Measurements from ENCODE around the gene PDLIM1. TPM values are rescaled to one million over a fixed set of nuclear protein-coding genes. Genes with fewer than 3 reads are reported as not detected.

PDLIM1 gene
- total RNA-seq, 1 donor from 2014 or later, result 73.8 TPM

DNA sequence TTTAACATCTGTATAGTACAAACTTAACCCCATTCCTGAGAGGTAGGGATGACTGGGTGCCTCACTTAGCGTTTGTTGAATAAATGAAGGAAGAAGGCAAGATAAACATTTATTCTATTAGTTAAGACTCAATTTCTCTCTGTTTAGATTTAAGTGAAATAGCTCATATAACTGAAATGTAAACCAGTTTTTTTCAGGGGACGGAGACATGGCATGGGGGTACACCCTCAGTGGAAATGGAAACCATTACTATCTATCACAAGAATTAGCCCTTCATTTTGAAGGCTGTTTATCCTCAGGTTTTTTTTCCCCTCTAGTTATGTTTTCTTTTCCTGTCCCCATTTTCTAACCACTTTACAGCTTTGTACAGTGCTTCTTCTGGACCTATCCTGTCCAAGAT lies 35.6 kb upstream of the PDLIM1 start:
- H3K9me3 Mint-ChIP-seq (ENCODE audit: unreplicated experiment), result no peaks in the 10 kb centered on the region
- no peak overlapping the region for H3K4me3 Mint-ChIP-seq (ENCODE audit: unreplicated experiment)
- peaks cover 2% of the 10 kb centered on the region for H3K4me1 Mint-ChIP-seq (ENCODE audit: unreplicated experiment)
- H3K27me3 Mint-ChIP-seq (ENCODE audit: unreplicated experiment), result peaks cover 24% of the 10 kb centered on the region
- no peak for DNase-seq (ENCODE audit: extremely low spot score, unreplicated experiment)
- H3K36me3 Mint-ChIP-seq (ENCODE audit: unreplicated experiment), result no peaks in the 10 kb centered on the region
- TF ChIP-seq, protein P1, sequence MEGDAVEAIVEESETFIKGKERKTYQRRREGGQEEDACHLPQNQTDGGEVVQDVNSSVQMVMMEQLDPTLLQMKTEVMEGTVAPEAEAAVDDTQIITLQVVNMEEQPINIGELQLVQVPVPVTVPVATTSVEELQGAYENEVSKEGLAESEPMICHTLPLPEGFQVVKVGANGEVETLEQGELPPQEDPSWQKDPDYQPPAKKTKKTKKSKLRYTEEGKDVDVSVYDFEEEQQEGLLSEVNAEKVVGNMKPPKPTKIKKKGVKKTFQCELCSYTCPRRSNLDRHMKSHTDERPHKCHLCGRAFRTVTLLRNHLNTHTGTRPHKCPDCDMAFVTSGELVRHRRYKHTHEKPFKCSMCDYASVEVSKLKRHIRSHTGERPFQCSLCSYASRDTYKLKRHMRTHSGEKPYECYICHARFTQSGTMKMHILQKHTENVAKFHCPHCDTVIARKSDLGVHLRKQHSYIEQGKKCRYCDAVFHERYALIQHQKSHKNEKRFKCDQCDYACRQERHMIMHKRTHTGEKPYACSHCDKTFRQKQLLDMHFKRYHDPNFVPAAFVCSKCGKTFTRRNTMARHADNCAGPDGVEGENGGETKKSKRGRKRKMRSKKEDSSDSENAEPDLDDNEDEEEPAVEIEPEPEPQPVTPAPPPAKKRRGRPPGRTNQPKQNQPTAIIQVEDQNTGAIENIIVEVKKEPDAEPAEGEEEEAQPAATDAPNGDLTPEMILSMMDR (IDR thresholded peaks at IDR 0.05), result no peak
- H3K27ac Mint-ChIP-seq (ENCODE audit: unreplicated experiment), result no peak overlapping the region

DNA sequence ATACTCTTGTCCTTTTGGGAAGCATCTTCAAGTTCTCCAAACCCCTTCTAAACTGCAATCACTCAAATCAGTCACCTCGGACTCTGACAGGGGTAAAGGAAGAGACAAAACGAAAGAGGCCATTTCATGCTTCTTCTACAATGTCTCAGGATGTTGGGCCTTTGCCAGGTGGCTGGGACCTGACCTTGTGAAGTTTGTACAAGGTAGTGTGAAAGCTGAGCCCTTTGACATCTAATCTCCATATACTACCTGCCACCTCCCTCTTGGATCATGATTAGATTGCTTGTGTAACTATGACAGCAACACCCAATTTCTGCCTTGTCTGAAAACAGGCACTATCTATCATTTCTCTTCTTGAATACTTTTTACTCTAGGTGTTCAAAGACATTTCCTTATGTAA lies 35.1 kb upstream of the PDLIM1 start:
- Mint-ChIP-seq H3K9me3 (ENCODE audit: unreplicated experiment) (no peaks in the 10 kb centered on the region), H3K4me3 (ENCODE audit: unreplicated experiment) (no peak overlapping the region), H3K27me3 (ENCODE audit: unreplicated experiment) (peaks cover 24% of the 10 kb centered on the region), H3K27ac (ENCODE audit: unreplicated experiment) (no peak overlapping the region), H3K4me1 (ENCODE audit: unreplicated experiment) (peaks cover 2% of the 10 kb centered on the region), H3K36me3 (ENCODE audit: unreplicated experiment) (no peaks in the 10 kb centered on the region)
- TF ChIP-seq, protein P1 (IDR thresholded peaks at IDR 0.05), result no peak
- DNase-seq (ENCODE audit: extremely low spot score, unreplicated experiment), result no peak

DNA sequence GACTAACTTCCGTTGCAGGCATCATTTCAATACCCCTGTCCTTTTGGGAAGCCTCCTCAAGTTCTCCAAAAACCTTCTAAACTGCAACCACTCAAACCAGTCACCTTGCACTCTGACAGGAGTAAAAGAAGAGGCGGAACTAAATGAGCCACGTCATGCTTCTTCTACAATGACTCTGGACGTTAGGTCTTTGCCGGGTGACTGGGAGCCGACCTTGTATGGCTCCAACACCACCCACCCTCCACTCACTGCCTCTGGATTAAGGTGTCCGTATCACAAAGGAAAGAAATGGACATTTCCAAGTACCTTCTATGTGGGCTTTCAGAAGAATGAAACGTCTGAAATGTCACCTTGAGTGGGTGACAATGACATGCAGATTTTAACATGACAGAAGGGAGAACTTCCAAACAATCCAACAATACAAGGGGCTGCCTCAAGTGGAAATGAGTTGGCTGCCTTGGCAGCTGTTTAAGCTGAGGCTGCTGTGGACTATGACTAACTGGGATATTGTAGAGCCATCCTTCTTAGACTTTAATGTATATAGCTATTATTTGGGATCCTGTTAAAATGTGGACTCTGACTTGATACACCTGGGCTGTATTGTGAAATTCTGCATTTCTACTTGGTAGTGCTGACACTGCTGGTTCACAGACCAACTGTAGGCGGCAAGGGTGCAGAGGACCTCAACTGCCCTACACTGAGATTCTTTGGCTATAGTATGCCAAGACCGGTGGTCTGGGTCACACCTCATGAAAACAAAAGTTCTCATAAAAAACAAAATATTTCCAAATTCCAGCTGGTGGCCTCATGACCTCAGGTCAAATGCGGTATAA lies 33.8 kb upstream of the PDLIM1 start:
- DNase-seq (ENCODE audit: extremely low spot score, unreplicated experiment), result no peak
- Mint-ChIP-seq H3K4me1 (ENCODE audit: unreplicated experiment) (peaks cover 2% of the 10 kb centered on the region), H3K4me3 (ENCODE audit: unreplicated experiment) (no peak overlapping the region), H3K27me3 (ENCODE audit: unreplicated experiment) (peaks cover 24% of the 10 kb centered on the region), H3K27ac (ENCODE audit: unreplicated experiment) (no peak overlapping the region), H3K9me3 (ENCODE audit: unreplicated experiment) (no peaks in the 10 kb centered on the region), H3K36me3 (ENCODE audit: unreplicated experiment) (no peaks in the 10 kb centered on the region)
- TF ChIP-seq, protein P1 (IDR thresholded peaks at IDR 0.05), result no peak

DNA sequence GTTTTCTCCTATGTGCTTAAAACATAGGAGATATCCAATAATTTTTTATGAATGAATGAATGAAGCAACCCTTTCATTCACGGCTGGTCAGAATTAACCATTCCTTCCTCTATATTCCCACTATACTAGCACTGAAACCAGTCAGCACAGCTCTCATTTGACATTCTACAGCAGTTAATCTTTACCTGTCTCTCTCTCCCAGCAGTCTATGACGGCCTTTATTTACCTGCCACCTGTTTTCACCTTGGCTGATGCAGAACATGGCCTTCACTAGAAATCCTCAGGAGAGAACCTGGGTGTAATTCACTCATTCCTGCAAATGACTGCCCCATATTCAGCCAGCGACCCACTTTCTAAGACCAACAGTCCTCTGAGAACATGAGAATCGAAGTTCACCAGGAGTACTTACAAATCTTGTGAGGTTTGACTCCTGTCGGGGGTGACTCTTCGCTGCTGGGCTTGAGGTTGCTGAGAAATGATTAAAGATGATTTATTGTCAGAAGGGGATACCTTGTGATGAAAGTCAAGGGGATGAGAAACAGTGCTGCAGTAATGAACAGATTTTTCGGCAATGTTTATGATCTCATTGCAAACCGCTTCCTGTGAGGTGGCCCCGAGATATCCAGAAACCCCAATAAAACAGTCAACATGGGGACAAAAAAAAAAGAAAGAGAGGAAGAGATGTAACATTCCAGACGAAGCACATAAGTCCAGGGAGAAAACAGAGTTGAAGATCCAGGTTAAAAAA lies 30.9 kb upstream of the PDLIM1 start:
- Mint-ChIP-seq H3K36me3 (ENCODE audit: unreplicated experiment) (no peaks in the 10 kb centered on the region), H3K4me3 (ENCODE audit: unreplicated experiment) (no peak overlapping the region), H3K4me1 (ENCODE audit: unreplicated experiment) (peaks cover 3% of the 10 kb centered on the region), H3K9me3 (ENCODE audit: unreplicated experiment) (no peaks in the 10 kb centered on the region), H3K27me3 (ENCODE audit: unreplicated experiment) (peaks cover 16% of the 10 kb centered on the region), H3K27ac (ENCODE audit: unreplicated experiment) (no peak overlapping the region)
- DNase-seq (ENCODE audit: extremely low spot score, unreplicated experiment), result no peak
- TF ChIP-seq, protein P1 (IDR thresholded peaks at IDR 0.05), result no peak

DNA sequence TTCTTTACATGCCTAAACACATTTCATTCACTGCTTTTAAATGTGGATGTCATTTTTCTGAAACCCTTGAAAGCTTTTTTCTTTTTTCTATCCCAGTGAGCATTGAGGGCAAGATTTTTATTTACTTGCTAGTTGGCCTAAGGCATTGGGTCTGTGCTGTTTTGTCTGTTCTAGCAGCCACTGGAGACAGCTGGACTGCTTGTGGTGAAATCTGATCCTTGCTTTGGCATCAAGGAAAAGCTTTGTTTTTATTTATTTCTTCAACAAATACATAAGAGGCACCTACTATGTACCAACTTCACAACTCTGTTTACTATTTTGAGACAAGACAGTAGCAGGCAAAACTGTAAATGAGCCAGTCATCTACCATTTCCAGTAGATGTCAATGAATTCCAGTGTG lies 28.4 kb upstream of the PDLIM1 start:
- Mint-ChIP-seq H3K4me1 (ENCODE audit: unreplicated experiment) (peaks cover 3% of the 10 kb centered on the region), H3K36me3 (ENCODE audit: unreplicated experiment) (no peaks in the 10 kb centered on the region), H3K4me3 (ENCODE audit: unreplicated experiment) (no peak overlapping the region), H3K27ac (ENCODE audit: unreplicated experiment) (no peak overlapping the region), H3K9me3 (ENCODE audit: unreplicated experiment) (no peaks in the 10 kb centered on the region), H3K27me3 (ENCODE audit: unreplicated experiment) (peaks cover 6% of the 10 kb centered on the region)
- no peak for DNase-seq (ENCODE audit: extremely low spot score, unreplicated experiment)
- TF ChIP-seq, protein P1 (IDR thresholded peaks at IDR 0.05), result no peak
